HepG2 (cell line): ENCODE data around the gene B3GALT5. TPM values are rescaled to one million over a fixed set of nuclear protein-coding genes. Genes with fewer than 3 reads are reported as not detected.

Experiments
- ATAC-seq: fragments of 200-7000 bp; cut with Tn5 transposase; 3 replicates; pipeline ENCODE4 v1.9.1; 2020; ENCODE audit warnings: mild to moderate bottlenecking, moderate library complexity
- BruUV-seq: library from RNA; stranded (reverse); fragments of 400-500 nt; replicated peaks from 2 replicates; lab custom pipeline; 2021; lab: Mats Ljungman, UMichigan
- CTCF ChIA-PET: fragments of 300-600 bp; formaldehyde crosslinking; extraction: SDS; loops from one replicate; lab custom pipeline; 2021; ENCODE audit warnings: low total read pairs, inconsistent platforms, low intra/inter-chr PET ratio; lab: Yijun Ruan, JAX
- POLR2A ChIA-PET: fragments of 350-600 bp; sonication (Branson Sonifier 250); formaldehyde crosslinking; loops from one replicate; lab custom pipeline; 2020; ENCODE audit warnings: antibody characterized with exemption, inconsistent platforms; lab: Yijun Ruan, JAX
- DNase-seq: peaks from one replicate; pipeline ENCODE4 v3.0.0-alpha.2; 2015; ENCODE audit warnings: low spot score
- FAIRE-seq: peaks from 3 replicates; lab custom pipeline; 2011; peaks lifted over from hg19 to GRCh38; lab: Jason Lieb, UNC
- H2AFZ ChIP-seq: one replicate; pipeline ENCODE4 v1.6.1; 2011; ENCODE audit warnings: low read length, inconsistent platforms
- H3K27ac ChIP-seq: fragments of 300-600 bp; 3 replicates; pipeline ENCODE4 v1.8.0; 2011; ENCODE audit warnings: mixed run types, mild to moderate bottlenecking, mixed read lengths, low read length, inconsistent platforms; ENCODE audit not compliant: insufficient read depth; ENCODE audit errors: extremely low read length
- H3K27me3 ChIP-seq, 2 experiments: fragments of 200-600 bp in 1 of 2; 2 replicates in 1 of 2; 3 replicates in 1 of 2; pipeline versions ENCODE4 v1.6.0 to v1.8.0; 2011; ENCODE audit warnings: low read length in 2 of 2, mild to moderate bottlenecking in 2 of 2, moderate library complexity in 2 of 2, inconsistent platforms in 1 of 2; ENCODE audit not compliant: insufficient read depth in 2 of 2, control insufficient read depth in 1 of 2
- H3K36me3 ChIP-seq, 2 experiments: fragments of 200-600 bp in 1 of 2; replicated peaks in 1 of 2; 2 replicates in 1 of 2; 3 replicates in 1 of 2; pipeline versions ENCODE4 v1.5.1 to v1.8.0; 2011; ENCODE audit warnings: low read length in 2 of 2, inconsistent platforms in 1 of 2; ENCODE audit not compliant: insufficient read depth in 2 of 2, control insufficient read depth in 1 of 2
- H3K4me1 ChIP-seq: 2 replicates; pipeline ENCODE4 v1.5.1; 2012; ENCODE audit warnings: low read length, inconsistent platforms; ENCODE audit not compliant: insufficient read depth
- H3K4me2 ChIP-seq: 2 replicates; pipeline ENCODE4 v1.6.0; 2011; ENCODE audit warnings: low read depth, low read length, inconsistent platforms
- H3K4me3 ChIP-seq, 3 experiments: fragments of 200-600 bp in 1 of 3; sonication (generic), shearing (Covaris generic) in 1 of 3; replicated peaks in 1 of 3; 2 replicates each; pipeline ENCODE4 v1.5.1; 2011 to 2016; ENCODE audit warnings: low read length in 3 of 3, inconsistent platforms in 2 of 3, low read depth in 2 of 3, mild to moderate bottlenecking in 2 of 3, control low read depth in 1 of 3, mixed read lengths in 1 of 3; ENCODE audit not compliant: insufficient read depth in 1 of 3
- H3K79me2 ChIP-seq: one replicate; pipeline ENCODE4 v1.6.1; 2011; ENCODE audit warnings: low read length, inconsistent platforms; ENCODE audit not compliant: insufficient read depth
- H3K9ac ChIP-seq: 2 replicates; pipeline ENCODE4 v1.6.0; 2011; ENCODE audit warnings: mild to moderate bottlenecking, low read depth, low read length, inconsistent platforms; ENCODE audit not compliant: insufficient read depth
- H3K9me3 ChIP-seq: 2 replicates; pipeline ENCODE4 v1.5.1; 2012; ENCODE audit warnings: mild to moderate bottlenecking, low read length
- H4K20me1 ChIP-seq: 2 replicates; pipeline ENCODE4 v1.6.0; 2011; ENCODE audit warnings: inconsistent platforms, mild to moderate bottlenecking, low read length, moderate library complexity; ENCODE audit not compliant: insufficient read depth
- AHR ChIP-seq: IDR thresholded peaks from 2 replicates; pipeline ENCODE4 v1.6.1; 2018; ENCODE audit warnings: missing genetic modification reagents, missing compliant biosample characterization
- CBX5 ChIP-seq: sonication (generic); formaldehyde crosslinking; IDR thresholded peaks from 2 replicates; pipeline ENCODE4 v1.4.0; 2020; ENCODE audit warnings: missing genetic modification reagents, borderline replicate concordance
- CENPX ChIP-seq: sonication (generic); formaldehyde crosslinking; IDR thresholded peaks from 2 replicates; pipeline ENCODE4 v1.9.0; 2021; ENCODE audit warnings: mild to moderate bottlenecking, missing genetic modification reagents, moderate library complexity
- LBX2 ChIP-seq: sonication (generic); formaldehyde crosslinking; IDR thresholded peaks from 2 replicates; pipeline ENCODE4 v1.5.0; 2020; ENCODE audit warnings: missing genetic modification reagents, mild to moderate bottlenecking, borderline replicate concordance
- MTA1 ChIP-seq: sonication (generic); formaldehyde crosslinking; IDR thresholded peaks from 2 replicates; pipeline ENCODE4 v1.4.0; 2020; ENCODE audit warnings: missing genetic modification reagents, mild to moderate bottlenecking, borderline replicate concordance
- NR2C2 ChIP-seq: sonication (generic); formaldehyde crosslinking; IDR thresholded peaks from 2 replicates; pipeline ENCODE4 v1.4.0; 2020; ENCODE audit warnings: missing genetic modification reagents, mild to moderate bottlenecking, moderate library complexity, borderline replicate concordance
- PHF21A ChIP-seq: sonication (generic); formaldehyde crosslinking; IDR thresholded peaks from 2 replicates; pipeline ENCODE4 v1.5.0; 2020; ENCODE audit warnings: mild to moderate bottlenecking, missing genetic modification reagents
- PREB ChIP-seq: sonication (generic); formaldehyde crosslinking; IDR thresholded peaks from 2 replicates; pipeline ENCODE4 v1.4.0; 2020; ENCODE audit warnings: missing genetic modification reagents
- THAP8 ChIP-seq: sonication (generic); formaldehyde crosslinking; IDR thresholded peaks from 2 replicates; pipeline ENCODE4 v1.5.1; 2020; ENCODE audit warnings: missing genetic modification reagents, mild to moderate bottlenecking, borderline replicate concordance
- XBP1 ChIP-seq: sonication (generic); formaldehyde crosslinking; IDR thresholded peaks from 2 replicates; pipeline ENCODE4 v1.5.0; 2020; ENCODE audit warnings: missing genetic modification reagents
- YEATS4 ChIP-seq: sonication (generic); formaldehyde crosslinking; IDR thresholded peaks from 2 replicates; pipeline ENCODE4 v1.4.0; 2020; ENCODE audit warnings: missing genetic modification reagents, borderline replicate concordance
- ZNF552 ChIP-seq: sonication (generic); formaldehyde crosslinking; IDR thresholded peaks from 2 replicates; pipeline ENCODE4 v1.9.0; 2022; ENCODE audit warnings: missing genetic modification reagents, mild to moderate bottlenecking, borderline replicate concordance
- ZNF720 ChIP-seq: sonication (generic); formaldehyde crosslinking; IDR thresholded peaks from 2 replicates; pipeline ENCODE4 v1.4.0; 2020; ENCODE audit warnings: missing genetic modification reagents
- WGBS: methylation state at CpG from one replicate; pipeline ENCODE4 v1.1.6; 2017; ENCODE audit warnings: low lambda C conversion rate; 5-methylcytosine and 5-hydroxymethylcytosine counted together
- in situ Hi-C: cut with HindIII; loops from 2 replicates; pipeline ENCODE4 v1.10.0; 2017; ENCODE audit warnings: low pct_unique_long_range_greater_than_20kb; ENCODE audit not compliant: extremely low pct_ligation_motif_present
- intact Hi-C: fragments of 100-400 bp; cut with micrococcal nuclease; formaldehyde crosslinking; loops from one replicate; pipeline ENCODE4 v1.10.0; 2022; ENCODE audit not compliant: unreplicated experiment
- polyA plus RNA-seq, 8 experiments: library from polyadenylated mRNA; depleted of rRNA in 3 of 8; stranded (reverse) in 7 of 8; unstranded in 1 of 8; fragments of >200 nt; fragmentation: Illumina TruSeq in 4 of 8; extraction: Trizol in 4 of 8; gene quantifications; 2 replicates each; pipeline versions ENCODE4 v1.2.1 to v1.2.3, GENCODE V29; 2011 to 2016; ENCODE audit warnings: low read depth in 4 of 8, missing spikeins in 1 of 8, mixed read lengths in 1 of 8; ENCODE audit not compliant: insufficient read depth in 1 of 8
- total RNA-seq, 5 experiments: library from RNA; depleted of rRNA; stranded (reverse); fragments of >200 nt; fragmentation: Illumina TruSeq; extraction: Trizol; gene quantifications; 2 replicates each; pipeline ENCODE4 v1.2.3, GENCODE V29; 2016; ENCODE audit warnings: low read depth in 1 of 5

Gene B3GALT5
- total and polyA plus RNA-seq, 2 of the 13 experiments (the other 11 are each of a cell fraction or from before 2014, with no cell fraction given): 0.02 to 0.03 TPM

- H3K9ac ChIP-seq: no peak overlapping the region
- no peak overlapping the region for H3K4me2 ChIP-seq
- TF ChIP-seq NR2C2 (CRISPR knock-in tag) (no peak), PREB (CRISPR knock-in tag) (no peak), ZNF552 (no peak), ZNF720 (no peak), YEATS4 (CRISPR knock-in tag) (no peak), PHF21A (CRISPR knock-in tag) (no peak), AHR (no peak)
- TF ChIP-seq, all 625 proteins: peak for 0
- H3K4me3 ChIP-seq: no peak overlapping the region
- in situ Hi-C loops (no loop called here), intact Hi-C loops (no loop called here)
- 53% methylated on average over 13 of the region's 13 CpGs for WGBS
- DNase-seq (no peak), ATAC-seq (no peak), FAIRE-seq (no peak)
- H3K9me3 ChIP-seq: no peaks in the 10 kb centered on the region
- H3K79me2 ChIP-seq: no peaks in the 10 kb centered on the region
- no peak overlapping the region for H3K27ac ChIP-seq
- H3K36me3 ChIP-seq: no peaks in the 10 kb centered on the region
- no peak overlapping the region for H2AFZ ChIP-seq
- CTCF ChIA-PET: no interaction called here
- no peaks in the 10 kb centered on the region for H3K4me1 ChIP-seq
- POLR2A ChIA-PET: no interaction called here
- no peaks in the 10 kb centered on the region for H4K20me1 ChIP-seq
- H3K27me3 ChIP-seq: peaks cover 3 to 19% of the 10 kb centered on the region in 2 experiments; a peak in 4 of 5 replicates
- no TSS peak for BruUV-seq
Measured at GRCh38 chr21:39638281-39638680, 25.5 kb downstream of the B3GALT5 start.

- no peak overlapping the region for H3K4me2 ChIP-seq
- H3K9ac ChIP-seq: no peak overlapping the region
- DNase-seq: no peak
- no peaks in the 10 kb centered on the region for H3K4me1 ChIP-seq
- H3K36me3 ChIP-seq: no peaks in the 10 kb centered on the region
- ChIA-PET POLR2A (no interaction called here), CTCF (no interaction called here)
- intact Hi-C loops: no loop called here
- ATAC-seq: no peak
- no peak overlapping the region for H3K27ac ChIP-seq
- H3K27me3 ChIP-seq: peaks cover 0 to 19% of the 10 kb centered on the region in 2 experiments; a peak in 4 of 5 replicates
- H3K9me3 ChIP-seq: no peaks in the 10 kb centered on the region
- no peak overlapping the region for H2AFZ ChIP-seq
- no peaks in the 10 kb centered on the region for H4K20me1 ChIP-seq
- H3K4me3 ChIP-seq: no peak overlapping the region
- no TSS peak for BruUV-seq
- WGBS: 27% methylated on average over 4 of the region's 4 CpGs
- in situ Hi-C loops: no loop called here
- H3K79me2 ChIP-seq: no peaks in the 10 kb centered on the region
- no peak for FAIRE-seq
- TF ChIP-seq XBP1 (CRISPR knock-in tag) (no peak), CBX5 (CRISPR knock-in tag) (no peak), LBX2 (CRISPR knock-in tag) (no peak), CENPX (CRISPR knock-in tag) (no peak), THAP8 (CRISPR knock-in tag) (no peak), MTA1 (no peak)
Measured at GRCh38 chr21:39640754-39641153, 28.0 kb downstream of the B3GALT5 start.
